Stimulated activated CD4-positive, alpha-beta T cell treated with anti-CD3 and anti-CD28 coated beads, Interleukin-2, amount 100 ng/mL, for 4 hours (primary cell): ENCODE results near the gene PILRB.
"Not testable (repeated sequence)": the region's sequence is repeated elsewhere in the genome, so short reads cannot be mapped to it uniquely, and the experiment has no call there.

Experiments used
- DNase-seq: peaks from one replicate; pipeline ENCODE4 v3.0.0-alpha.2; 2020; ENCODE audit warnings: low read depth

Gene PILRB

GRCh38 chr7:100376066-100376465 is 18.1 kb downstream of the PILRB start:
- no peak for DNase-seq

- DNase-seq: no peak
Observed at GRCh38 chr7:100378114-100378755, 20.3 kb downstream of the PILRB start.

- DNase-seq: no peak
Observed at GRCh38 chr7:100380196-100380595, 22.3 kb downstream of the PILRB start.

GRCh38 chr7:100381531-100382233 is 23.8 kb downstream of the PILRB start:
- DNase-seq: not testable (repeated sequence)

- DNase-seq: not testable (repeated sequence)
Observed at GRCh38 chr7:100382234-100382853, 24.4 kb downstream of the PILRB start.

- DNase-seq: no peak
Observed at GRCh38 chr7:100384628-100385294, 26.8 kb downstream of the PILRB start.

GRCh38 chr7:100386940-100387339 is 29.0 kb downstream of the PILRB start:
- no peak for DNase-seq

- no peak for DNase-seq
Observed at GRCh38 chr7:100387695-100388094, 29.8 kb downstream of the PILRB start.

- DNase-seq: no peak
Observed at GRCh38 chr7:100389437-100390088, 31.6 kb downstream of the PILRB start.

- no peak for DNase-seq
Observed at GRCh38 chr7:100390286-100391009, 32.5 kb downstream of the PILRB start.

GRCh38 chr7:100393233-100393905 is 35.5 kb downstream of the PILRB start:
- no peak for DNase-seq

- DNase-seq: no peak
Observed at GRCh38 chr7:100394077-100394476, 36.2 kb downstream of the PILRB start.

GRCh38 chr7:100396421-100396982 is 38.6 kb downstream of the PILRB start:
- peak; percentile 50 for DNase-seq

- no peak for DNase-seq
Observed at GRCh38 chr7:100397315-100398081, 39.6 kb downstream of the PILRB start.

GRCh38 chr7:100398239-100398638 is 40.3 kb downstream of the PILRB start:
- DNase-seq: no peak

- no peak for DNase-seq
Observed at GRCh38 chr7:100400041-100400440, 42.1 kb downstream of the PILRB start.

GRCh38 chr7:100400656-100401055 is 42.7 kb downstream of the PILRB start:
- DNase-seq: no peak

- DNase-seq: no peak
Observed at GRCh38 chr7:100401811-100402210, 43.9 kb downstream of the PILRB start.

GRCh38 chr7:100402241-100402640 is 44.3 kb downstream of the PILRB start:
- no peak for DNase-seq

- no peak for DNase-seq
Observed at GRCh38 chr7:100406767-100407166, 48.9 kb downstream of the PILRB start.
